Pons (tissue), 1 donor: ENCODE data around the gene ZCCHC24.
A peak's percentile ranks its signal among the peaks of the same experiment; 100 is the strongest.

ENCODE experiments used
- DNase-seq: peaks from one replicate; pipeline ENCODE4 v3.0.0-alpha.2; 2016; ENCODE audit warnings: low spot score

ZCCHC24 gene

GRCh38 chr10:79410315-79411094, 34.9 kb downstream of the ZCCHC24 start:
- no peak for DNase-seq

DNA sequence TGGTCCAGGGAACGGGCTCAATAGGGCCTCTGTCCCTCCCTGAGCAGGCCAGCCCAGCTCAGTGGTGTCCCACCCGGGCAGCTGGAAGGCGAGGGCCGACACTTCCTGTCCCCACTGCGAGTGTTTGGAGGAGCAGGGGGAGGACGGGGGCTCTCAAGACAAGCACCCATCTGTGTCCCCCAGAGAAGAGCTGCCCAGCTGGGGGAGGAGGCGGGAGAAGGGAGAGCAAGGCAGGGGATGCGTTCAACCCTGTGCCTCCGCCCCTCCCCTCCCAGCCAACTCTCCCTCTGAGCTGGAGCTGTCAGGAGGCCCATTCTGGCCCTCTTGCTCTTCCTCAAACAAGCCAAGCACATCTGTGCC, 35.7 kb downstream of the ZCCHC24 start:
- peak; percentile 99 for DNase-seq

- no peak for DNase-seq
These were observed 36.2 kb downstream of the ZCCHC24 start for GRCh38 chr10:79409038-79409725.

DNA sequence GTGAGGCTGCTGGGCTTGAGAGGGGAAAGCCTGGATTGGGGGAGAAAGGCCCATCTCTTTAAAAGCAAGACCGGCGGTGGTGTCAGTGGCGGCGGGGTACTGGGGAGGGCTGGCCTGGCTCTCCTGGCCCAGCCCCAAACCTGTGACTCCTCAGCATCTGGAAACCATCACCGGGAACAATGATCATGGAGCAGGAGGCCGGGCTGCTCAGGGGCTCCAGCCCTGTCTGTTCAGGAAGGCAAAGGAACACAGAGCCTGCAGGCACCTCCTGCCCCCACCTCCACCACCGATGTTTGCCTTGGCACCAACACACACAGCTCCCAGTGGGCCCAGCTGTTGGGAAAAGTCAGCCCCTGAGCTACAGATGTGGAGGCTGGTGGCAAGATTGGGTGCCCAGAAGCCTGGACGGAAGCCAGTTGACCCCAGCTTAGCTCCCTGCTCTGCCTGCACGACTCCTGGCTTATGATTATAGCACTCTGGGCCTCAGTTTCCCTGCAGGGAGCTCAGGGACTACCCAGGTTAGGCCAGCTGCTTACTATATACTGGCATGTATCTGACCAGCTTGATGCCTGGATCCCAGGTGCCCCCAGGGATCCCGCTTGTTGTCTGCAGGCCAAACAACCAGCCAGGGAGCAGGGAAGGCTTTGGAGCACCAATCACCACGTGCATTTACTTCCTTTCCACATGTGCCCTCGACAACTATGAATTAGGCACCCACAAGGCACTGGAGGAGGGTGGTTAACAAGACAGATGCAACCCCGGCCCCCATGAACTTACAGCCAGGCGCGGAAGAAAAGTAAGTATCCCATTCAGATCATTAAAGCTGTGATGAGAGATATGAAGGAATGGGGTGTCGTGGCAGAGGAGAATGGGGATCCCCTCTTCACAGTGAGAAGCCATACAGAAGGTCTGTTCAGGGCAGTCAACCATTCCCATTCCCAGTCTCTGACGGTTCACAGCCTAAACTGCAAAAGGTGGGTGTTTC, 37.3 kb downstream of the ZCCHC24 start:
- DNase-seq, result no peak

GRCh38 chr10:79407423-79407796, 38.0 kb downstream of the ZCCHC24 start:
- DNase-seq, result no peak

DNA sequence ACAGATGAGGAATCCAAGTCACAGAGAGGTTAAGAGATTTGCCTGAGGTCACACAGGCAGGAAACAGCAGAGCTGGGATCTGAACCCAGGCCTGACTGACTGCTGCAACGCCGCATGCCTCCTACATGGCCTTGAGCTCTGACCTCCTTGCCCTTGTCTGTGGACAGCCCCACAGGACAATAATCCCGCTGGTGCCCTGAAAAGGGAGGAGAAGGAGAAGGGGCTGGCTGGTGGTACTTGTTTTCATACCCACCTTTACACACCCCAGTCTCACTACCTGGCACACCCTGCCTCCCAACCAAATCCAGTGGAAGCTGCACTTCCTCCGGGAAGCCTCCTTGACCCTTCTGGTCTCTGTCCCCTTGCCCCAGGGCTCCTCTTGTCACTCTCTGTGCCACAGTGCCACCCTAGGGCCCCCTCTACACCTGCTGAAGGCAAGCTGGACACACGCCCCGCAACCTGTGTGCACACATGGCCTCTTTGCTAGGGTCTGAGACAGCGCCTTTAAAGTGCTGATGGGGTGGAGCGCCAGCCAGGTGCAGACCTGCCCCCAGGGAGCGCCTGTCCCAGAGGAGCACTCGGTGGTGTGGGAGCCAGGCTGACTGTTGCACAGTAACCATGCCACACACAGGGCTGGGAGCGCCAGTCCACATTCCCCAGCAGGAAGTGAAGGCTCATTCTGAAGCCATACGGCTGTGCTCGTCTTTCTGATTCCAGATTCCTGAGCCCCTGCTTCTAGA, 38.6 kb downstream of the ZCCHC24 start:
- no peak for DNase-seq

GRCh38 chr10:79405995-79406515, 39.4 kb downstream of the ZCCHC24 start:
- no peak for DNase-seq

GRCh38 chr10:79405221-79405994, 40.0 kb downstream of the ZCCHC24 start:
- DNase-seq, result no peak

DNA sequence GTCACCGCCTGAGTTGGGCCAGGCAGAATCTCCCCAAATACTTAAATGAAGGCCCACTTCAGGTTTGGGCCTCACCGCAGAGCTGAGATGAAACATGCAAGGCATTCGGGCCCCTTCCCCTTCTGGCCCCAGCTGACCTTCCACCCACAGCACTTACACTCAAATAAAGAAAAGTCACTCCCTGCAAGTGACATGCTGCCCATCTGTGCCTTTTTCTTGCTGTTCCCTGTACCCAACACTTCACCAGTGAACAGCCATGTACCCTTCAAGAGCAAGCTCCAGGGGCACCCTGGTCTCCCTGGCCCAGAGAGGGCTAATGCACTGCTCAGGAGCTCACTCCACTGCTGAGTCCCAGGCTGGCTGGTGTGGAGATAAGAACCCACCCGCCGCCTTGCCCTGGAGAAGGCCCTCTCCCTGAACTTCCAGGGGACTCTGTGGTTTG, 40.7 kb downstream of the ZCCHC24 start:
- no peak for DNase-seq

DNA sequence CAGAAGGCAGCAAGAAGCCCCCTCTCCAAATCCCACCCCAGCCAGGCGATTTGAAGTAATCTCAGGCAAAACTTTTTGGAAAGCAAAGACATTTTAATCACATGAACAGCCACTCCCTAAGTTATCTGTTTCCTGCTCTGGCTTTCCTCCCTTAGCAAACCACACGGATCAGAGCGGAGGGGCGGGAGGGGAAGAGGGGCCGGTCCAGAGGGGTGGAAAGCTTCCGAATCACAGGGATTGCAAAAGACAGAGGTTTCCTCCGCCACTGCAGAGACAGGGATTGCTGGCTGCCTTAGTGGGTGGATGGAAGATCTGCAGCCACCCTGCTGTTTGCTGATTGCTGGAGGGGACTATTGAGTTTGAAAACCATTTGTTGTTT, 41.2 kb downstream of the ZCCHC24 start:
- no peak for DNase-seq

GRCh38 chr10:79403441-79404230, 41.8 kb downstream of the ZCCHC24 start:
- peak; percentile 98 for DNase-seq

DNA sequence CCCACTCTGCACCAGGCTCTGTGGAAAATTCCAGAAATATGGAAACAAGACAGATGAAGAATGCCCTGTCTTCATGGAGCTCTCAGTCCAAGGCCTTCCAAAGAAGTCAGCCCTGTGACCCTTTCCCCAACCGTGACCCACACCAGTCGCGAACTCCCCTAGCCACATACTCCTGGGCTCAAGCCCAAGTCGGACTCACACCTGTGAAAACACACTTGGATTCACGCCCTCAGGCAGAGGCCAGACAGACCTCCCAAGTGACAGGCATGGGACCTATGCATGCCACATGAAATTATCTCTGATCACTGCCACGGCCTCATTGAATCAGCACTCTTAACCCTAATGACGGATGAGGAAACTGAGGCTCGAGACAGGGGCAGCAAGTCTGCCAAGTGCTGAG, 42.5 kb downstream of the ZCCHC24 start:
- no peak for DNase-seq

DNA sequence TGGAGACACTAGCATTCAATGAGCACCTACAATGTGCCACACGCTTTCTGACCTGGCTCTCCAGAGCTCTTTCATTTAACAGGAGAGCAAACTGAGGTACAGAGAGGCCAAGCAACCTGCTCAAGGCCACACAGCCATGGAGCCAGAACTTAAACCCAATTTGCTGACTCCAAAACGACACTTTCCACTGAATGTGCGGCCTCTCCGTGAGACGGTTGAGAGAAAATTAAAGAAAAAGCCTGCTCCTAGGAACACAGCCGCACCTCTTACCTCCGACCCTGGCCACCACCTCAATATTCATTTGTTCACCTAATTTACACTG, 42.8 kb downstream of the ZCCHC24 start:
- no peak for DNase-seq

- no peak for DNase-seq
These were observed 44.2 kb downstream of the ZCCHC24 start for GRCh38 chr10:79401015-79401921.

GRCh38 chr10:79400146-79401004, 45.0 kb downstream of the ZCCHC24 start:
- DNase-seq, result peak; percentile 71

- peak; percentile 81 for DNase-seq
These were observed 46.1 kb downstream of the ZCCHC24 start for GRCh38 chr10:79399223-79399831.

DNA sequence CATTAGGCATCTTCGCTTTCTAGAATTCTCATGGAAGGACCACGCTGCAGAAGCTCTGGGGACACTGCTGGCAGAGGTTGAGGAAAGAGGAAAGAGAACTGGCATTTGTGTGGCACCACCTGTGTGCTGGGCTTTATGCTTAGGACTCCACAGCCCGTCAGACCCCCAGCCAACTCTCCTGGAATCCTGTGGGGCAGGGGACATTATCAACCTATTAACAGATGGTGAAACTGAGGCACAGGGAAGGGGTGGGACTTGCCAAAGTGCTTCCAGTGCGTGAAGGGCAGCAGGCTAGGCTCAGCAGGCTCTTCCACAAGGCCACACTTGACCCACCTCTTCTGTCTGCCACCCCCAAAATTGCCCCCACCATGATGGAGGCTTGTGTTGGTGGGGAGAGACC, 46.8 kb downstream of the ZCCHC24 start:
- no peak for DNase-seq
